Adrenal gland (tissue), 5 donors: ENCODE results near the gene MAGI2.

Experiments used
- CTCF ChIP-seq, 6 experiments: fragments of 450-650 bp in 4 of 6; fragments of 200-600 bp in 2 of 6; sonication (generic) in 1 of 6; IDR thresholded peaks; 1 replicate in 5 of 6; 2 replicates in 1 of 6; pipeline versions ENCODE4 v1.5.1 to v1.8.0; 2016 to 2021; ENCODE audit warnings: antibody characterized with exemption in 6 of 6, mild to moderate bottlenecking in 2 of 6, moderate library complexity in 1 of 6
- POLR2A ChIP-seq, 2 donors: fragments of 450-650 bp; IDR thresholded peaks; one replicate each; pipeline ENCODE4 v1.6.1; 2017; ENCODE audit warnings: antibody characterized with exemption in 2 of 2, mild to moderate bottlenecking in 2 of 2, moderate library complexity in 1 of 2
- donor health status: DM: no; HTN: no; CAD: no.

GRCh38 chr7:79288655-79289054, 164.8 kb downstream of the MAGI2 start:
- TF ChIP-seq CTCF (IDR thresholded peaks at IDR 0.05): no peak
- TF ChIP-seq POLR2A (IDR thresholded peaks at IDR 0.05): no peak
